GM12891 (cell line): Measurements from ENCODE around the gene RPN1.

ENCODE experiments used
- PAX5 ChIP-seq: IDR thresholded peaks from 2 replicates; pipeline ENCODE4 v1.6.1; 2011; ENCODE audit warnings: low read length, moderate library complexity, mild to moderate bottlenecking; ENCODE audit not compliant: insufficient read depth, severe bottlenecking
- POLR2A ChIP-seq: IDR thresholded peaks from 2 replicates; pipeline ENCODE4 v1.6.1; 2011; ENCODE audit warnings: low read depth, low read length, control low read depth
- POLR2AphosphoS5 ChIP-seq: IDR thresholded peaks from 2 replicates; pipeline ENCODE4 v1.6.1; 2011; ENCODE audit warnings: low read depth, low read length, control low read depth
- SPI1 ChIP-seq: IDR thresholded peaks from 2 replicates; pipeline ENCODE4 v1.6.1; 2011; ENCODE audit warnings: low read depth, low read length, control low read depth
- TAF1 ChIP-seq: IDR thresholded peaks from 2 replicates; pipeline ENCODE4 v1.6.1; 2011; ENCODE audit warnings: low read depth, low read length, control low read depth

GRCh38 chr3:128648940-128649663, 1.5 kb downstream of the RPN1 start:
- no peak for TF ChIP-seq POLR2A
- TF ChIP-seq POLR2AphosphoS5: no peak
- TF ChIP-seq TAF1: no peak
- TF ChIP-seq SPI1: no peak
- TF ChIP-seq PAX5: no peak
